Naive B cell (primary cell): ENCODE measurements around the gene HHATL. TPM values are rescaled to one million over a fixed set of nuclear protein-coding genes. Genes with fewer than 3 reads are reported as not detected.

ENCODE experiments used
- ATAC-seq, 2 donors: fragments of 150-1000 bp; cut with Tn5 transposase; 2 replicates each; pipeline ENCODE4 v1.10.0; 2021; ENCODE audit warnings: low read depth in 2 of 2, mild to moderate bottlenecking in 2 of 2, moderate library complexity in 2 of 2
- DNase-seq: peaks from one replicate; pipeline ENCODE4 v3.0.0; 2022
- H3K27ac Mint-ChIP-seq, 6 donors: one replicate each; pipeline ENCODE4 v1.8.0; 2020 to 2022; ENCODE audit warnings: mild to moderate bottlenecking in 6 of 6, mixed read lengths in 6 of 6, moderate library complexity in 5 of 6, inconsistent platforms in 2 of 6
- H3K27me3 Mint-ChIP-seq, 3 donors: one replicate each; pipeline ENCODE4 v1.8.0; 2021 to 2022; ENCODE audit warnings: mixed read lengths in 3 of 3, mild to moderate bottlenecking in 1 of 3
- H3K36me3 Mint-ChIP-seq, 2 donors: one replicate each; pipeline ENCODE4 v1.8.0; 2020 to 2022; ENCODE audit warnings: mixed read lengths in 2 of 2, inconsistent platforms in 1 of 2, mild to moderate bottlenecking in 1 of 2
- H3K4me1 Mint-ChIP-seq, 3 donors: one replicate each; pipeline ENCODE4 v1.8.0; 2020 to 2022; ENCODE audit warnings: mixed read lengths in 3 of 3, inconsistent platforms in 1 of 3, mild to moderate bottlenecking in 1 of 3, moderate library complexity in 1 of 3
- H3K4me3 Mint-ChIP-seq, 8 donors: one replicate each; pipeline ENCODE4 v1.8.0; 2020 to 2022; ENCODE audit warnings: mild to moderate bottlenecking in 8 of 8, mixed read lengths in 8 of 8, moderate library complexity in 8 of 8, inconsistent platforms in 2 of 8
- H3K9me3 Mint-ChIP-seq, 7 donors: one replicate each; pipeline ENCODE4 v1.8.0; 2020 to 2022; ENCODE audit warnings: mixed read lengths in 7 of 7, mild to moderate bottlenecking in 5 of 7, inconsistent platforms in 2 of 7, moderate library complexity in 1 of 7
- polyA plus RNA-seq, 6 donors: library from polyadenylated mRNA; unstranded; fragments of 300-500 nt; fragmentation: Illumina TruSeq; gene quantifications; one replicate each; pipeline ENCODE4 v1.2.3, GENCODE V29; 2021; ENCODE audit warnings: low read depth in 6 of 6

HHATL gene
- polyA plus RNA-seq, 6 donors from 2014 or later = not detected

- DNase-seq (no peak), ATAC-seq (no peak)
- no peak overlapping the region for H3K4me3 Mint-ChIP-seq
- H3K36me3 Mint-ChIP-seq = no peaks in the 10 kb centered on the region
- peaks cover 11 to 20% (median 19%) of the 10 kb centered on the region in 3 donors for H3K27me3 Mint-ChIP-seq
- H3K9me3 Mint-ChIP-seq = peaks cover 0 to 6% (median 0%) of the 10 kb centered on the region in 7 donors
- no peak overlapping the region for H3K27ac Mint-ChIP-seq
- H3K4me1 Mint-ChIP-seq = peaks cover 0 to 10% (median 0%) of the 10 kb centered on the region in 3 donors
These were observed 6.0 kb downstream of the HHATL start for GRCh38 chr3:42696356-42697288.

- Mint-ChIP-seq H3K36me3 (no peaks in the 10 kb centered on the region), H3K27ac (no peak overlapping the region), H3K27me3 (peaks cover 0 to 11% (median 10%) of the 10 kb centered on the region in 3 donors), H3K4me1 (no peaks in the 10 kb centered on the region), H3K4me3 (no peak overlapping the region), H3K9me3 (no peaks in the 10 kb centered on the region)
- ATAC-seq (no peak), DNase-seq (no peak)
These were observed 8.2 kb downstream of the HHATL start for GRCh38 chr3:42694366-42694765.

- no peaks in the 10 kb centered on the region for H3K4me1 Mint-ChIP-seq
- no peak overlapping the region for H3K27ac Mint-ChIP-seq
- ATAC-seq (no peak), DNase-seq (no peak)
- H3K4me3 Mint-ChIP-seq = no peak overlapping the region
- H3K9me3 Mint-ChIP-seq = no peaks in the 10 kb centered on the region
- peaks cover 0 to 11% (median 10%) of the 10 kb centered on the region in 3 donors for H3K27me3 Mint-ChIP-seq
- H3K36me3 Mint-ChIP-seq = no peaks in the 10 kb centered on the region
These were observed 9.1 kb downstream of the HHATL start for GRCh38 chr3:42693530-42693930.

- DNase-seq (no peak), ATAC-seq (no peak)
- H3K27ac Mint-ChIP-seq = peak overlapping the region in 1 of 6 donors; percentile 23
- no peak overlapping the region for H3K4me3 Mint-ChIP-seq
- no peaks in the 10 kb centered on the region for H3K9me3 Mint-ChIP-seq
- H3K4me1 Mint-ChIP-seq = no peaks in the 10 kb centered on the region
- H3K27me3 Mint-ChIP-seq = peaks cover 0 to 11% (median 10%) of the 10 kb centered on the region in 3 donors
- H3K36me3 Mint-ChIP-seq = no peaks in the 10 kb centered on the region
These were observed 9.7 kb downstream of the HHATL start for GRCh38 chr3:42692667-42693529.

GRCh38 chr3:42691816-42692666, 10.6 kb downstream of the HHATL start:
- H3K36me3 Mint-ChIP-seq = no peaks in the 10 kb centered on the region
- no peaks in the 10 kb centered on the region for H3K4me1 Mint-ChIP-seq
- ATAC-seq (no peak), DNase-seq (no peak)
- no peaks in the 10 kb centered on the region for H3K9me3 Mint-ChIP-seq
- H3K27me3 Mint-ChIP-seq = peaks cover 0 to 12% (median 11%) of the 10 kb centered on the region in 3 donors
- no peak overlapping the region for H3K4me3 Mint-ChIP-seq
- H3K27ac Mint-ChIP-seq = no peak overlapping the region

GRCh38 chr3:42690766-42691680, 11.6 kb downstream of the HHATL start:
- DNase-seq = no peak
- Mint-ChIP-seq H3K27me3 (peaks cover 0 to 23% (median 13%) of the 10 kb centered on the region in 3 donors), H3K27ac (no peak overlapping the region), H3K9me3 (no peaks in the 10 kb centered on the region), H3K36me3 (no peaks in the 10 kb centered on the region), H3K4me3 (no peak overlapping the region), H3K4me1 (no peaks in the 10 kb centered on the region)
- ATAC-seq = no peak

- Mint-ChIP-seq H3K27me3 (peaks cover 0 to 31% (median 19%) of the 10 kb centered on the region in 3 donors), H3K9me3 (no peaks in the 10 kb centered on the region)
- ATAC-seq = no peak
These were observed 12.4 kb downstream of the HHATL start for GRCh38 chr3:42690191-42690590.

GRCh38 chr3:42689421-42690014, 13.1 kb downstream of the HHATL start:
- no peak for ATAC-seq
- no peaks in the 10 kb centered on the region for H3K9me3 Mint-ChIP-seq
- no peak for DNase-seq
- peak overlapping the region in 1 of 6 donors; percentile 3 for H3K27ac Mint-ChIP-seq
- H3K27me3 Mint-ChIP-seq = peaks cover 6 to 37% (median 19%) of the 10 kb centered on the region in 3 donors
- H3K4me1 Mint-ChIP-seq = peaks cover 0 to 2% (median 0%) of the 10 kb centered on the region in 3 donors
- H3K4me3 Mint-ChIP-seq = no peak overlapping the region
- H3K36me3 Mint-ChIP-seq = no peaks in the 10 kb centered on the region

More at GRCh38 chr3:42690191-42690590, 12.4 kb downstream of the HHATL start:
- no peak for DNase-seq
- Mint-ChIP-seq H3K4me3 (peak overlapping the region in 1 of 8 donors; percentile 23), H3K27ac (no peak overlapping the region), H3K36me3 (no peaks in the 10 kb centered on the region), H3K4me1 (peaks cover 0 to 2% (median 0%) of the 10 kb centered on the region in 3 donors)

- H3K36me3 Mint-ChIP-seq = no peaks in the 10 kb centered on the region
- peaks cover 0 to 2% (median 0%) of the 10 kb centered on the region in 3 donors for H3K4me1 Mint-ChIP-seq
- no peak for DNase-seq
- ATAC-seq = no peak
- H3K4me3 Mint-ChIP-seq = no peak overlapping the region
- peak overlapping the region in 1 of 6 donors; percentile 39 for H3K27ac Mint-ChIP-seq
- H3K27me3 Mint-ChIP-seq = peaks cover 8 to 37% (median 19%) of the 10 kb centered on the region in 3 donors
- no peaks in the 10 kb centered on the region for H3K9me3 Mint-ChIP-seq
These were observed 13.8 kb downstream of the HHATL start for GRCh38 chr3:42688487-42689420.

GRCh38 chr3:42688016-42688415, 14.6 kb downstream of the HHATL start:
- Mint-ChIP-seq H3K36me3 (no peaks in the 10 kb centered on the region), H3K4me3 (no peak overlapping the region), H3K4me1 (peaks cover 0 to 2% (median 0%) of the 10 kb centered on the region in 3 donors), H3K27me3 (peaks cover 8 to 42% (median 23%) of the 10 kb centered on the region in 3 donors), H3K27ac (no peak overlapping the region), H3K9me3 (no peaks in the 10 kb centered on the region)
- no peak for DNase-seq
- ATAC-seq = no peak
